OCI-LY7 (cell line): ENCODE data around the gene KRTAP5-6. TPM values are rescaled to one million over a fixed set of nuclear protein-coding genes. Genes with fewer than 3 reads are reported as not detected.

ENCODE experiments used
- BruUV-seq: library from RNA; stranded (reverse); fragments of 400-500 nt; replicated peaks from 2 replicates; lab custom pipeline; 2021; lab: Mats Ljungman, UMichigan
- CTCF ChIA-PET: fragments of 300-600 bp; sonication (Branson Sonifier 250); formaldehyde crosslinking; loops from one replicate; lab custom pipeline; 2022; ENCODE audit warnings: antibody characterized with exemption; ENCODE audit not compliant: unreplicated experiment; lab: Charles Lee
- POLR2A ChIA-PET: fragments of 300-600 bp; sonication (Branson Sonifier 250); formaldehyde crosslinking; loops from one replicate; lab custom pipeline; 2022; ENCODE audit warnings: antibody characterized with exemption; lab: Charles Lee
- DNase-seq: peaks from one replicate; pipeline ENCODE4 v3.0.0-alpha.2; 2015; ENCODE audit warnings: low spot score
- H2AFZ ChIP-seq: fragments of 200-600 bp; sonication (generic), shearing (Covaris generic); 2 replicates; pipeline ENCODE4 v1.6.1; 2014; ENCODE audit warnings: mild to moderate bottlenecking, antibody characterized with exemption, low read length, moderate library complexity
- H3K27ac ChIP-seq: fragments of 200-600 bp; sonication (generic); 2 replicates; pipeline ENCODE4 v1.5.1; 2014; ENCODE audit warnings: mixed run types, low read depth, mild to moderate bottlenecking, moderate library complexity, low read length, inconsistent platforms; ENCODE audit not compliant: poor library complexity, severe bottlenecking
- H3K36me3 ChIP-seq: fragments of 200-600 bp; sonication (generic); 2 replicates; pipeline ENCODE4 v1.6.1; 2014; ENCODE audit warnings: mild to moderate bottlenecking, antibody characterized with exemption, low read length, moderate library complexity, mixed read lengths; ENCODE audit not compliant: insufficient read depth
- H3K4me1 ChIP-seq: fragments of 200-600 bp; sonication (generic); 2 replicates; pipeline ENCODE4 v1.5.1; 2014; ENCODE audit warnings: mild to moderate bottlenecking, low read length; ENCODE audit not compliant: insufficient read depth, poor library complexity, severe bottlenecking
- H3K4me2 ChIP-seq: fragments of 200-600 bp; sonication (generic); 2 replicates; pipeline ENCODE4 v1.6.1; 2014; ENCODE audit warnings: mild to moderate bottlenecking, low read length
- H3K4me3 ChIP-seq: fragments of 200-600 bp; sonication (generic); 2 replicates; pipeline ENCODE4 v1.5.1; 2014; ENCODE audit warnings: mild to moderate bottlenecking, low read depth, low read length; ENCODE audit not compliant: poor library complexity, severe bottlenecking
- H3K79me2 ChIP-seq: fragments of 200-600 bp; sonication (generic); 2 replicates; pipeline ENCODE4 v1.6.1; 2016; ENCODE audit warnings: low read depth, mild to moderate bottlenecking, low read length, moderate library complexity, mixed read lengths; ENCODE audit not compliant: insufficient read depth
- H3K9me2 ChIP-seq: fragments of 200-600 bp; sonication (generic); 2 replicates; pipeline ENCODE4 v1.6.1; 2016; ENCODE audit warnings: mild to moderate bottlenecking, low read length, mixed read lengths; ENCODE audit not compliant: insufficient read depth
- H3K9me3 ChIP-seq: fragments of 200-600 bp; sonication (generic); 2 replicates; pipeline ENCODE4 v1.6.1; 2014; ENCODE audit warnings: mild to moderate bottlenecking, mixed run types, low read length, mixed read lengths
- H4K20me1 ChIP-seq: fragments of 200-600 bp; sonication (generic); 2 replicates; pipeline ENCODE4 v1.6.1; 2014; ENCODE audit warnings: mild to moderate bottlenecking, antibody characterized with exemption, low read length, moderate library complexity, mixed read lengths; ENCODE audit not compliant: insufficient read depth
- CTCF ChIP-seq: fragments of 200-600 bp; sonication (generic); conservative IDR thresholded peaks from 2 replicates; pipeline ENCODE4 v1.5.1; 2014; ENCODE audit warnings: mild to moderate bottlenecking, antibody characterized with exemption, low read length, moderate library complexity, mixed read lengths
- EZH2phosphoT487 ChIP-seq: fragments of 200-600 bp; sonication (generic); IDR thresholded peaks from 2 replicates; pipeline ENCODE4 v1.6.1; 2018; ENCODE audit warnings: low read depth, borderline replicate concordance, mild to moderate bottlenecking, mixed run types, antibody characterized with exemption, low read length, moderate library complexity, mixed read lengths
- intact Hi-C: fragments of 100-400 bp; cut with micrococcal nuclease; formaldehyde crosslinking; loops from one replicate; pipeline ENCODE4 v1.10.0; 2022; ENCODE audit not compliant: unreplicated experiment
- total RNA-seq, 2 experiments: library from RNA; depleted of rRNA in 1 of 2; stranded (reverse); fragments of >200 nt in 1 of 2; shearing (Covaris generic) in 1 of 2; gene quantifications; 2 replicates each; pipeline ENCODE4 v1.2.3, GENCODE V29; 2014 to 2022

The KRTAP5-6 gene
- total RNA-seq, 2 experiments from 2014 or later = not detected

DNA sequence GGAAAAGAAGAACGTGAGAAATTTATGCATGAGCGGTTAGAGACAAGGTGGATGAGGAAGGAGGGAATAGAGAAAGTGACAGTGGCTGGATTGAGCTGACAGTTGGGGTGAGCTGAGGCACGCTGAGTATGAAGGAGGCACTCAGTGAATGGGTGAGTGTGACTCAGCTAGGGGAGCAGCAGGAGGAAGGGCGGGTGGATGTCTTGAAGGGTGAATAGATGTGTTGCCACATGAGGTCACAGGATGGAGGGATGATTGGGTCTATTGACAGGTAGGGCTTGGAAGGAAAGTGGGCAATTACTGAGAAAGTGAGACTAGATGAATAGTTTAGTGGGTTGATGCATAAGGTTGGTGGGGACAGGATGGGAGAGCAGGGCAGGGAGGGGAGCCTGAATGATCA lies 45.4 kb downstream of the KRTAP5-6 start:
- intact Hi-C loops = no loop called here
- Histone ChIP-seq H4K20me1 (no peaks in the 10 kb centered on the region), H2AFZ (no peak overlapping the region), H3K9me3 (peaks cover 4% of the 10 kb centered on the region; the same call in 1 of the 2 replicates), H3K36me3 (no peaks in the 10 kb centered on the region), H3K4me1 (no peaks in the 10 kb centered on the region), H3K4me3 (no peak overlapping the region), H3K9me2 (no peaks in the 10 kb centered on the region), H3K79me2 (no peaks in the 10 kb centered on the region), H3K4me2 (no peak overlapping the region), H3K27ac (no peak overlapping the region)
- TF ChIP-seq CTCF (no peak), EZH2phosphoT487 (no peak)
- BruUV-seq = no TSS peak
- ChIA-PET CTCF (interaction anchor here (0.6 kb wide), 1 partner anchor 14 kb away, joined by 3 read pairs; no protein-coding TSS in a partner anchor), POLR2A (interaction anchor here (0.7 kb wide), 1 partner anchor 42 kb away, joined by 3 read pairs; no protein-coding TSS in a partner anchor)
- no peak for DNase-seq

DNA sequence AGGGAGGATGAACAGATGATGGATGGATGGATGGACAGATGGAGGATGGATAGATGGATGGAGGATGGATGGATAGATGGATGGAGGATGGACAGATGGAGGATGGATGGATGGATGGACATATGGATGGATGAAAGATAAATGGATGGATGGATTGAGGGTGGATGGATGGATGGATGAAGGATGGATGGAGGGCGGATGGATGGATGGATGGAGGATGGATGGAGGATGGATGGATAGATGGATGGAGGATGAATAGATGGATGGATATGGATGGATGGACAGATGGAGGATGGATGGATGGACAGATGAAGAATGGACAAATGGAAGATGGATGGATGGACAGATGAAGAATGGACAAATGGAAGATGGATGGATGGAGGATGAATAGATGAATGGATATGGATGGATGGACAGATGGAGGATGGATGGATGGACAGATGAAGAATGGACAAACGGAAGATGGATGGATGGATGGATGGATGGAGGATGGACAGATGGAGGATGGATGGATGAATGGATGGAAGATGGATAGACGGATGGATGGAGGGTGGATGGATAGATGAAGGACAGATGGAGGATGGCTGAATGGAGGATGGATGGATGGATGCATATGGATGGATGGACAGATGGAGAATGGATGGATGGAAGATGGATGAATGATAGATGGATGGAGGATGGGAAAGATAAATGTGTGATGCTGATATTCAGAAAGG lies 46.0 kb downstream of the KRTAP5-6 start:
- no TSS peak for BruUV-seq
- no peak for DNase-seq
- H4K20me1 ChIP-seq = no peaks in the 10 kb centered on the region
- no peak overlapping the region for H3K27ac ChIP-seq
- H3K9me3 ChIP-seq = peaks cover 4% of the 10 kb centered on the region; the same call in 1 of the 2 replicates
- ChIA-PET CTCF (no interaction called here), POLR2A (no interaction called here)
- intact Hi-C loops = no loop called here
- no peak overlapping the region for H3K4me2 ChIP-seq
- H3K79me2 ChIP-seq = no peaks in the 10 kb centered on the region
- no peaks in the 10 kb centered on the region for H3K9me2 ChIP-seq
- H3K4me1 ChIP-seq = no peaks in the 10 kb centered on the region
- no peak overlapping the region for H2AFZ ChIP-seq
- no peak overlapping the region for H3K4me3 ChIP-seq
- TF ChIP-seq EZH2phosphoT487 (no peak), CTCF (no peak)
- no peaks in the 10 kb centered on the region for H3K36me3 ChIP-seq

GRCh38 chr11:1743585-1744136 lies 46.7 kb downstream of the KRTAP5-6 start:
- Histone ChIP-seq H3K27ac (no peak overlapping the region), H4K20me1 (no peaks in the 10 kb centered on the region), H3K4me1 (no peaks in the 10 kb centered on the region), H3K36me3 (no peaks in the 10 kb centered on the region), H3K4me2 (no peak overlapping the region), H3K9me3 (peaks cover 4% of the 10 kb centered on the region; the same call in 1 of the 2 replicates), H2AFZ (no peak overlapping the region), H3K79me2 (no peaks in the 10 kb centered on the region), H3K4me3 (no peak overlapping the region), H3K9me2 (no peaks in the 10 kb centered on the region)
- no peak for DNase-seq
- POLR2A ChIA-PET = no interaction called here
- intact Hi-C loops = no loop called here
- CTCF ChIA-PET = no interaction called here
- no TSS peak for BruUV-seq
- TF ChIP-seq CTCF (no peak), EZH2phosphoT487 (no peak)
